Measurements from ENCODE around the gene TBX10.
A peak's percentile ranks its signal among the peaks of the same experiment; 100 is the strongest.

The TBX10 gene

DNA sequence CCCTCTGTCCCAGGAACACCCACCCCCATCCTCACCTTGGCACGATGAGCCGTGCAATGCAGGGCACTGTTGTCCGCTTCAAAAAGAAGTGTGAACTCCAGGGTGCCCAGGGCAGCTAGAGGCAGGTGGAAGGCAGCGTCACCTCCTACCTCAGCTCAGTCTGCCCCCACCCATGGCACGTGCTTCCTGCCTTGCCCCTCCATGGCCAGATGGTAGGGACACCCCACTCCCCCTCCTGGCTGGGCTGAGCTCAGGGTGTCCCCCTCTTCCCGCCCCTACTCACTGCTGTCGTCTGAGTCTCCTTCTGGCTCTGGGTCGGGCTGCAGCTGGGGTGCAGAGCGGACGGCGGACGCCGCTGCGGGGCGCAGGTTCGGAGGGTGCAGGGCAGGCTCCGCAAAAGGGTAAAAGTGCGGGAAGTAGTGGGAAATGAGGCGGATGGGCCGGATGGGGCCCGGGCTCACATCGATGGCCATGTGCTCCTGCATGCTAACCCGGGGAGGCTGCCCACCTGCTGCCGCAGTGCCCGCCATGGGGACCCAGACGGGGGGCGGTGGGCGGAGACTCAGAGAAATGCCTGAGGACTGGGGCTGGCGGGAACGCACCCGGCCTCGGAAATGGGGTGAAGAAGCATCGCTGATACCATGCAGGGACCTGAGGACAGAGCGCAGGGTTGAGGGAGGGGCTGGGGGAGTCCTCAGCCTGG, 23.7 kb downstream of the TBX10 start:
- WGBS (ENCODE audit: extremely low coverage, insufficient coverage, insufficient read length), result no CpG with 5 or more reads among the region's 34 CpGs
- Histone ChIP-seq H3K27me3 (ENCODE audit: insufficient read depth, low read length) (peaks cover 3% of the 10 kb centered on the region), H3K14ac (ENCODE audit: low read length) (no peak overlapping the region), H3K9me3 (ENCODE audit: insufficient read depth, low read depth, low read length) (peaks cover 4% of the 10 kb centered on the region), H4K12ac (ENCODE audit: low read depth, low read length) (no peak overlapping the region), H3K23ac (ENCODE audit: low read length) (no peak overlapping the region), H2BK12ac (ENCODE audit: low read length) (no peak overlapping the region), H4K91ac (ENCODE audit: low read depth, low read length) (no peak overlapping the region), H3K4me3 (ENCODE audit: low read depth, low read length) (no peak overlapping the region), H3K36me3 (ENCODE audit: control insufficient read depth in 1 of 2, insufficient read depth in 2 of 2, low read length in 2 of 2) (peaks cover 25% of the 10 kb centered on the region in 2 experiments), H2AFZ (ENCODE audit: insufficient read depth, low read length, poor library complexity) (no peak overlapping the region), H2BK120ac (ENCODE audit: insufficient read depth, low read length, poor library complexity) (no peak overlapping the region), H3K4me1 (ENCODE audit: control insufficient read depth in 1 of 2, insufficient read depth in 2 of 2, low read length in 2 of 2) (peaks cover 10 to 11% of the 10 kb centered on the region in 2 experiments), H3K4me2 (ENCODE audit: low read length) (peak overlapping the region; percentile 13), H3K9ac (ENCODE audit: low read length) (no peak overlapping the region), H2BK5ac (ENCODE audit: low read depth, low read length, poor library complexity) (no peak overlapping the region), H2AK5ac (ENCODE audit: low read length) (no peak overlapping the region), H3K27ac (ENCODE audit: low read depth, low read length) (no peak overlapping the region), H4K8ac (ENCODE audit: low read depth, low read length) (no peak overlapping the region), H3K4ac (ENCODE audit: low read depth, low read length) (no peak overlapping the region), H3K79me1 (ENCODE audit: low read length) (peaks cover 6% of the 10 kb centered on the region), H3K79me2 (ENCODE audit: control insufficient read depth, insufficient read depth, low read length, poor library complexity) (no peaks in the 10 kb centered on the region), H3K18ac (ENCODE audit: low read length) (no peak overlapping the region)
- DNase-seq, result no peak

DNA sequence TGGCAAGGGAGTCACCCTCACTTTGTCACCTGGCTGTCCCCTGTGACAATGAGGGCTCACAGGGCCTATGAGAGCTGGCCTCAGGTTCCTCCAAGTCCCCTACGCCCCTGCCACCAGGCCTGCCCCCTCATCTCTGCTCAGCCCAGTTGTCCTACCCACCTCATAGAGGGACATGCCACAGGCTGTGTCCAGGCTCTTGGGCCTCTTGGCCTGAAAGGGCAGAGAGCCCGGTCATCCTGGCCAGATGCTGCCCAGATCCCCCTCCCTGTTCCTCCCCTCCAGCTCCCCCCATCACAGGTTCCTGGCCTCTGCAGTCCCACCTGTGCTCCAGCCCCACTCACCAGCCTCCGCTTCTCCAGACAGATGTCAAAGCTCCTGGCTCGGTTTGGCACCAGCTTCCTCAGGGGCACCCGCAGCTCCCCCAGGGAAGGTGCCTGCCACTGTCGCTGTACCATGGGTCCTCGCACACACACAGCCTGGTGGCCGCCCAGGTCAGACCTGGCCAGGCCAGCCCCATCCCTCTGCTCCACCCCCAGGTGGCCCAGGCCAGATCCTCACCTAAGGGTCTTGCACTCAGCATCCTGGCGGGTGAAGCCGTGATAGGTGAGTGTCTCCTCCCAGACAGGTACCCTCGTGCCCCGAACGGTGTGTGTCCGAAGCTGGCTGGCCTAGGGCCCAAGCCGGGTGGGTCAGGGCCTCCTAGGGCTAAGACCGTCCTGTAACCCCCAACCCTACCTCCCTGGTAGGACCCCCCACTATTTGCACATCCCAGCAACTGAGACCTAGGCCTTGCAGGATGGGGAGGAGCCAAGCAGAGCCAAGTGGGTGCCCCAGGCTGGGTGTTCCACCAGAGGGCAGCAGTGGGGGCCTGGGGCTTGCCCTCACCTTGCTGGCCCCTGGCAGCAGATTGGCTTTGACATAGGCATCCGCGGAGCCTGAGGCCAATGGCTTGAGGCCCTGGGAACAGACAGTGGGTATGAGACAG, 24.5 kb downstream of the TBX10 start:
- Histone ChIP-seq H3K36me3 (ENCODE audit: control insufficient read depth in 1 of 2, insufficient read depth in 2 of 2, low read length in 2 of 2) (peaks cover 33% of the 10 kb centered on the region in 2 experiments), H3K4me3 (ENCODE audit: low read depth, low read length) (no peak overlapping the region), H3K18ac (ENCODE audit: low read length) (no peak overlapping the region), H3K9ac (ENCODE audit: low read length) (no peak overlapping the region), H4K12ac (ENCODE audit: low read depth, low read length) (no peak overlapping the region), H2BK5ac (ENCODE audit: low read depth, low read length, poor library complexity) (no peak overlapping the region), H4K91ac (ENCODE audit: low read depth, low read length) (peak overlapping the region; percentile 53), H3K9me3 (ENCODE audit: insufficient read depth, low read depth, low read length) (peaks cover 4% of the 10 kb centered on the region), H3K4ac (ENCODE audit: low read depth, low read length) (no peak overlapping the region), H3K79me2 (ENCODE audit: control insufficient read depth, insufficient read depth, low read length, poor library complexity) (no peaks in the 10 kb centered on the region), H4K8ac (ENCODE audit: low read depth, low read length) (peak overlapping the region; percentile 71), H3K23ac (ENCODE audit: low read length) (no peak overlapping the region), H2AFZ (ENCODE audit: insufficient read depth, low read length, poor library complexity) (no peak overlapping the region), H3K4me2 (ENCODE audit: low read length) (no peak overlapping the region), H3K14ac (ENCODE audit: low read length) (no peak overlapping the region), H3K27me3 (ENCODE audit: insufficient read depth, low read length) (peaks cover 3% of the 10 kb centered on the region), H2BK12ac (ENCODE audit: low read length) (peak overlapping the region; percentile 20), H2AK5ac (ENCODE audit: low read length) (peak overlapping the region; percentile 51), H2BK120ac (ENCODE audit: insufficient read depth, low read length, poor library complexity) (peak overlapping the region; percentile 20), H3K4me1 (ENCODE audit: control insufficient read depth in 1 of 2, insufficient read depth in 2 of 2, low read length in 2 of 2) (peaks cover 10 to 11% of the 10 kb centered on the region in 2 experiments), H3K79me1 (ENCODE audit: low read length) (peaks cover 4% of the 10 kb centered on the region), H3K27ac (ENCODE audit: low read depth, low read length) (no peak overlapping the region)
- peak; percentile 55 to 60 for DNase-seq
- WGBS (ENCODE audit: extremely low coverage, insufficient coverage, insufficient read length), result no CpG with 5 or more reads among the region's 18 CpGs

DNA sequence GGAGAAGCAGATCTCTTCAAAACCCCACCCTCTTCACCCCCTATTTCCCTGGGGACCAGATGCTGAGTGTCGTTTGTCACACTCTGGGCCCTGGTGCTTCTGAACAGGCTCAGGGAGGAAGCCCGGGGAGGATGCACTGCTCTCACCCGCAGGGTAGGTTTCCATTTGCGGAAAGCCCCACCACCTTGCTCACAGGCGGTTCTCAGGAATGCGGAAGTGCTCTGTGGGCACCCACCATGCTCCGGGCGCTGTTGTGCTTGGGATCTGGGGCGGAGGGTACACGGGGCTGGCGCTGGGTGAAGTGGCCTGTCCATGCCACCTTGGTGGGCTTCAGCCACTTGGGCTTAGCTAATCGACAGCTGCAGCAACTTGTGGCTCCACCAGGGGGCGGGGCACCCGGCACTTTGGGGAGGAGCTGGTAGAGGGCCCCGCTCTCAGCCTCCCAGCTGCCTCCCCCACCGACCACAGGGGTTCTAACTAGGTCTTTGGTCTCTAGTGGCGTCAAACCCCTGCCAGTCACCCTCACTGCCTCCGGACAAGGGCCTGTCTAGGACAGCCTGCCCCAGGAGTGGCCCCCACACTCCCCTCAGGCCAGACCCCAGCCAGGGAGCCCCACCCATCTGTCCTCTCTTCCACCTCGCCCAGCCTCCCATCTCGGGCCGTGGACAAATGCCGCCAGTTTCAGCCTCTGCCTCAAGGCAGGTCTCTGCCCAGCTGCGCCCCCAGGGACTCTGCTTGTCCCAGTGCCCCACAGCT, 25.4 kb downstream of the TBX10 start:
- H2AFZ ChIP-seq (ENCODE audit: insufficient read depth, low read length, poor library complexity), result peak overlapping the region; percentile 18
- peak overlapping the region; percentile 20 for H2BK120ac ChIP-seq (ENCODE audit: insufficient read depth, low read length, poor library complexity)
- peaks cover 10 to 11% of the 10 kb centered on the region in 2 experiments for H3K4me1 ChIP-seq (ENCODE audit: control insufficient read depth in 1 of 2, insufficient read depth in 2 of 2, low read length in 2 of 2)
- peak overlapping the region; percentile 53 for H4K91ac ChIP-seq (ENCODE audit: low read depth, low read length)
- no peak overlapping the region for H3K4ac ChIP-seq (ENCODE audit: low read depth, low read length)
- H3K4me2 ChIP-seq (ENCODE audit: low read length), result peak overlapping the region; percentile 59
- H3K23ac ChIP-seq (ENCODE audit: low read length), result no peak overlapping the region
- DNase-seq, result peak; percentile 85 to 90
- peaks cover 4% of the 10 kb centered on the region for H3K9me3 ChIP-seq (ENCODE audit: insufficient read depth, low read depth, low read length)
- H2BK12ac ChIP-seq (ENCODE audit: low read length), result peak overlapping the region; percentile 4
- peaks cover 4% of the 10 kb centered on the region for H3K79me1 ChIP-seq (ENCODE audit: low read length)
- H3K14ac ChIP-seq (ENCODE audit: low read length), result peak overlapping the region; percentile 3
- peaks cover 3% of the 10 kb centered on the region for H3K27me3 ChIP-seq (ENCODE audit: insufficient read depth, low read length)
- H2BK5ac ChIP-seq (ENCODE audit: low read depth, low read length, poor library complexity), result no peak overlapping the region
- peaks cover 38% of the 10 kb centered on the region in 2 experiments for H3K36me3 ChIP-seq (ENCODE audit: control insufficient read depth in 1 of 2, insufficient read depth in 2 of 2, low read length in 2 of 2)
- H4K12ac ChIP-seq (ENCODE audit: low read depth, low read length), result peak overlapping the region; percentile 49
- H3K9ac ChIP-seq (ENCODE audit: low read length), result no peak overlapping the region
- no CpG with 5 or more reads among the region's 23 CpGs for WGBS (ENCODE audit: extremely low coverage, insufficient coverage, insufficient read length)
- peak overlapping the region; percentile 71 for H4K8ac ChIP-seq (ENCODE audit: low read depth, low read length)
- no peak overlapping the region for H3K4me3 ChIP-seq (ENCODE audit: low read depth, low read length)
- H3K27ac ChIP-seq (ENCODE audit: low read depth, low read length), result no peak overlapping the region
- peak overlapping the region; percentile 4 for H3K18ac ChIP-seq (ENCODE audit: low read length)
- H3K79me2 ChIP-seq (ENCODE audit: control insufficient read depth, insufficient read depth, low read length, poor library complexity), result no peaks in the 10 kb centered on the region
- H2AK5ac ChIP-seq (ENCODE audit: low read length), result peak overlapping the region; percentile 51
